HCT116 (cell line): ENCODE data around the gene SELENOS. TPM values are rescaled to one million over a fixed set of nuclear protein-coding genes. Genes with fewer than 3 reads are reported as not detected.

ENCODE experiments used
- ATAC-seq: fragments of 200-7000 bp; cut with Tn5 transposase; 2 replicates; pipeline ENCODE4 v1.9.1; 2020; ENCODE audit warnings: mild to moderate bottlenecking, moderate library complexity
- BruUV-seq: library from RNA; stranded (reverse); fragments of 400-500 nt; replicated peaks from 2 replicates; lab custom pipeline; 2021; lab: Mats Ljungman, UMichigan
- CTCF ChIA-PET: fragments of 300-600 bp; sonication (Branson Sonifier 250); formaldehyde crosslinking; loops from one replicate; lab custom pipeline; 2021; ENCODE audit warnings: antibody characterized with exemption; lab: Charles Lee
- POLR2A ChIA-PET: fragments of 300-600, 350-600 bp; sonication (Branson Sonifier 250); formaldehyde crosslinking; loops from one replicate; lab custom pipeline; 2021; ENCODE audit warnings: antibody characterized with exemption; lab: Charles Lee
- RAD21 ChIA-PET, 2 experiments: fragments of 300-600 bp; sonication (Branson Sonifier 250); formaldehyde crosslinking; loops; one replicate each; lab custom pipeline; 2023; ENCODE audit warnings: low total read pairs in 2 of 2; ENCODE audit not compliant: uncharacterized antibody in 2 of 2, unreplicated experiment in 2 of 2, low non-redundant PET in 1 of 2; lab: Charles Lee
- DNase-seq: peaks from one replicate; pipeline ENCODE4 v3.0.0-alpha.2; 2010; ENCODE audit warnings: low read depth, low spot score
- H2AFZ ChIP-seq: fragments of 200-600 bp; shearing (Covaris generic), sonication (generic); 2 replicates; pipeline ENCODE4 v1.6.1; 2017; ENCODE audit warnings: low read depth, mixed run types, mixed read lengths, antibody characterized with exemption, low read length; ENCODE audit not compliant: poor library complexity, severe bottlenecking
- H3K27ac ChIP-seq: 2 replicates; pipeline ENCODE4 v1.5.1; 2012; ENCODE audit warnings: low read depth, low read length
- H3K27me3 ChIP-seq: fragments of 200-600 bp; sonication (generic); 2 replicates; pipeline ENCODE4 v1.6.1; 2016; ENCODE audit warnings: mixed run types, low read length, mixed read lengths; ENCODE audit not compliant: insufficient read depth
- H3K36me3 ChIP-seq, 2 experiments: fragments of 200-500 bp in 1 of 2; fragments of 200-600 bp in 1 of 2; sonication (Bioruptor generic) in 1 of 2; sonication (generic) in 1 of 2; 2 replicates each; pipeline versions ENCODE4 v1.5.1 to v1.6.1; 2014 to 2016; ENCODE audit warnings: low read length in 2 of 2, inconsistent platforms in 1 of 2, mixed read lengths in 1 of 2, mixed run types in 1 of 2; ENCODE audit not compliant: insufficient read depth in 2 of 2, control insufficient read depth in 1 of 2
- H3K4me1 ChIP-seq, 2 experiments: fragments of 200-600 bp in 1 of 2; sonication (generic) in 1 of 2; 2 replicates each; pipeline versions ENCODE4 v1.5.1 to v1.6.1; 2012 to 2017; ENCODE audit warnings: low read length in 2 of 2, inconsistent platforms in 1 of 2, mild to moderate bottlenecking in 1 of 2, mixed read lengths in 1 of 2, mixed run types in 1 of 2, moderate library complexity in 1 of 2; ENCODE audit not compliant: insufficient read depth in 2 of 2, control insufficient read depth in 1 of 2
- H3K4me2 ChIP-seq: fragments of 200-600 bp; sonication (generic); 2 replicates; pipeline ENCODE4 v1.6.1; 2017; ENCODE audit warnings: mixed run types, low read length, mixed read lengths
- H3K4me3 ChIP-seq, 2 experiments: fragments of 200-600 bp in 1 of 2; sonication (generic) in 1 of 2; replicated peaks in 1 of 2; 2 replicates each; pipeline ENCODE4 v1.5.1; 2011 to 2016; ENCODE audit warnings: low read length in 2 of 2, control low read depth in 1 of 2, low read depth in 1 of 2, mild to moderate bottlenecking in 1 of 2, mixed read lengths in 1 of 2, mixed run types in 1 of 2
- H3K79me2 ChIP-seq: fragments of 200-600 bp; sonication (generic); 2 replicates; pipeline ENCODE4 v1.6.1; 2017; ENCODE audit warnings: mild to moderate bottlenecking, mixed run types, low read length, moderate library complexity, mixed read lengths; ENCODE audit not compliant: insufficient read depth
- H3K9ac ChIP-seq: fragments of 200-600 bp; sonication (generic); 2 replicates; pipeline ENCODE4 v1.6.1; 2016; ENCODE audit warnings: low read length, mixed read lengths
- H3K9me2 ChIP-seq: fragments of 200-600 bp; sonication (generic), shearing (Covaris generic); 2 replicates; pipeline ENCODE4 v1.6.1; 2017; ENCODE audit warnings: mixed run types, mild to moderate bottlenecking, moderate library complexity; ENCODE audit not compliant: insufficient read depth
- H3K9me3 ChIP-seq, 2 experiments: fragments of 200-500 bp in 1 of 2; fragments of 200-600 bp in 1 of 2; sonication (Bioruptor generic) in 1 of 2; sonication (generic) in 1 of 2; 2 replicates each; pipeline ENCODE4 v1.6.1; 2014 to 2017; ENCODE audit warnings: low read length in 2 of 2, mixed read lengths in 2 of 2, inconsistent platforms in 1 of 2, low read depth in 1 of 2, mild to moderate bottlenecking in 1 of 2, mixed run types in 1 of 2, moderate library complexity in 1 of 2; ENCODE audit not compliant: control insufficient read depth in 1 of 2, insufficient read depth in 1 of 2
- H4K20me1 ChIP-seq: fragments of 200-600 bp; sonication (generic), shearing (Covaris generic); 2 replicates; pipeline ENCODE4 v1.6.1; 2017; ENCODE audit warnings: mixed run types, mild to moderate bottlenecking, moderate library complexity; ENCODE audit not compliant: insufficient read depth
- CBX3 ChIP-seq: IDR thresholded peaks from 2 replicates; pipeline ENCODE4 v1.6.1; 2012; ENCODE audit warnings: low read depth
- ELF1 ChIP-seq: IDR thresholded peaks from 2 replicates; pipeline ENCODE4 v1.6.1; 2012; ENCODE audit warnings: low read depth, borderline replicate concordance
- EZH2 ChIP-seq: fragments of 200-600 bp; sonication (generic); IDR thresholded peaks from 2 replicates; pipeline ENCODE4 v1.6.1; 2017; ENCODE audit warnings: antibody characterized with exemption, mixed run types
- EZH2phosphoT487 ChIP-seq: fragments of 200-600 bp; IDR thresholded peaks from 2 replicates; pipeline ENCODE4 v1.6.1; 2018; ENCODE audit warnings: antibody characterized with exemption, borderline replicate concordance
- JUND ChIP-seq: IDR thresholded peaks from 2 replicates; pipeline ENCODE4 v1.6.1; 2012
- POLR2A ChIP-seq: IDR thresholded peaks from 2 replicates; pipeline ENCODE4 v1.7.0; 2011; ENCODE audit warnings: borderline replicate concordance; ENCODE audit not compliant: insufficient read depth, insufficient read length; ENCODE audit errors: extremely low read depth
- POLR2AphosphoS5 ChIP-seq: IDR thresholded peaks from 2 replicates; pipeline ENCODE4 v1.6.1; 2011; ENCODE audit warnings: mild to moderate bottlenecking, low read depth, low read length, moderate library complexity
- RAD21 ChIP-seq: IDR thresholded peaks from 2 replicates; pipeline ENCODE4 v1.6.1; 2012; ENCODE audit warnings: low read depth, mild to moderate bottlenecking
- SIN3A ChIP-seq: IDR thresholded peaks from 2 replicates; pipeline ENCODE4 v1.6.1; 2012; ENCODE audit warnings: low read depth
- SP1 ChIP-seq: IDR thresholded peaks from 2 replicates; pipeline ENCODE4 v1.6.1; 2012; ENCODE audit warnings: low read depth
- SRF ChIP-seq: IDR thresholded peaks from 2 replicates; pipeline ENCODE4 v1.6.1; 2012; ENCODE audit warnings: low read depth
- TCF7L2 ChIP-seq: IDR thresholded peaks from 2 replicates; pipeline ENCODE4 v1.7.0; 2011; ENCODE audit warnings: borderline replicate concordance, inconsistent platforms; ENCODE audit not compliant: insufficient read depth, insufficient read length; ENCODE audit errors: extremely low read depth
- YY1 ChIP-seq: IDR thresholded peaks from 2 replicates; pipeline ENCODE4 v1.6.1; 2011; ENCODE audit warnings: low read length, low read depth, moderate library complexity, mild to moderate bottlenecking; ENCODE audit not compliant: insufficient replicate concordance; ENCODE audit errors: extremely low read depth
- ZFX ChIP-seq: fragments of 450-650 bp; IDR thresholded peaks from 2 replicates; pipeline ENCODE4 v1.6.1; 2017
- ZNF274 ChIP-seq: fragments of 200-500 bp; sonication (Bioruptor generic); IDR thresholded peaks from 2 replicates; pipeline ENCODE4 v1.6.1; 2014; ENCODE audit warnings: mild to moderate bottlenecking, low read depth, low read length, inconsistent platforms
- intact Hi-C: fragments of 100-400 bp; cut with micrococcal nuclease; formaldehyde crosslinking; loops from 2 replicates; pipeline ENCODE4 v1.10.0; 2022
- total RNA-seq: library from RNA; stranded (reverse); gene quantifications from one replicate; pipeline ENCODE4 v1.2.1, GENCODE V29; 2021; ENCODE audit not compliant: unreplicated experiment
- TF ChIP-seq, protein P1 (sequence below): IDR thresholded peaks from 2 replicates; pipeline ENCODE4 v1.6.1; 2012

Gene SELENOS
- total RNA-seq, 1 experiment from 2014 or later: 45.6 TPM

DNA sequence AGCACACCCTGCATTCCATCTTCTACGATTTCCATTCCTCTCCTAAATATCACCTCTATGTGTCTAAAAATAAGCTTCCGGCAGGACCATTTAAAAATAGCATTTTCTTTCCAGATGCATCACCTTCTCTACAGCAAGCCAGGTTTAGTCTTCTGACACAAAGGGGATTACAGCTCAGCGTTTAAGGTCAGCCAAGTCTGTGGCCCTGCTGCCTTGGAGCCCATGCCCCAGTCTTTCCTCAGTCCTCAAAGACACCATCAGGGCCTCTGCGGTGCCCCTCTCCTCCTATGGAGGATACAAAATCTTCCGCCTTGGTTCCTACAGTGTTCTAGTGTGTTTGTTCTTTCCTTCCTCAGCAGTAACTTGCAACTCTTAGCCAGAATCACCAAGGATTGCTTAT is 3.8 kb downstream of the SELENOS start:
- no peak overlapping the region for H3K4me3 ChIP-seq
- no peak overlapping the region for H3K9ac ChIP-seq
- no peak for TF ChIP-seq ELF1
- TF ChIP-seq SRF: no peak
- no peak for TF ChIP-seq SP1
- TF ChIP-seq YY1: no peak
- no peak for TF ChIP-seq RAD21
- TF ChIP-seq SIN3A: no peak
- TF ChIP-seq ZNF274: no peak
- no peak for TF ChIP-seq ZFX
- no peak for TF ChIP-seq POLR2A
- no peak for TF ChIP-seq POLR2AphosphoS5
- TF ChIP-seq CBX3: no peak
- no peak for TF ChIP-seq TCF7L2
- TF ChIP-seq, protein P1, sequence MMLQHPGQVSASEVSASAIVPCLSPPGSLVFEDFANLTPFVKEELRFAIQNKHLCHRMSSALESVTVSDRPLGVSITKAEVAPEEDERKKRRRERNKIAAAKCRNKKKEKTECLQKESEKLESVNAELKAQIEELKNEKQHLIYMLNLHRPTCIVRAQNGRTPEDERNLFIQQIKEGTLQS: no peak
- TF ChIP-seq EZH2: no peak
- no peak for TF ChIP-seq EZH2phosphoT487
- DNase-seq (no peak), ATAC-seq (no peak)
- intact Hi-C loops: no loop called here
- no peaks in the 10 kb centered on the region for H4K20me1 ChIP-seq
- H3K27ac ChIP-seq: no peak overlapping the region
- ChIA-PET POLR2A (no interaction called here), RAD21 (no interaction called here), CTCF (no interaction called here)
- peaks cover 32% of the 10 kb centered on the region for H3K79me2 ChIP-seq
- no peaks in the 10 kb centered on the region for H3K27me3 ChIP-seq
- no TSS peak for BruUV-seq
- H3K9me2 ChIP-seq: no peaks in the 10 kb centered on the region
- peaks cover 37 to 55% of the 10 kb centered on the region in 2 experiments for H3K36me3 ChIP-seq
- H3K4me1 ChIP-seq: peaks cover 2 to 12% of the 10 kb centered on the region in 2 experiments; a peak in 3 of 4 replicates
- no peak overlapping the region for H2AFZ ChIP-seq
- no peak overlapping the region for H3K4me2 ChIP-seq
- no peaks in the 10 kb centered on the region for H3K9me3 ChIP-seq

DNA sequence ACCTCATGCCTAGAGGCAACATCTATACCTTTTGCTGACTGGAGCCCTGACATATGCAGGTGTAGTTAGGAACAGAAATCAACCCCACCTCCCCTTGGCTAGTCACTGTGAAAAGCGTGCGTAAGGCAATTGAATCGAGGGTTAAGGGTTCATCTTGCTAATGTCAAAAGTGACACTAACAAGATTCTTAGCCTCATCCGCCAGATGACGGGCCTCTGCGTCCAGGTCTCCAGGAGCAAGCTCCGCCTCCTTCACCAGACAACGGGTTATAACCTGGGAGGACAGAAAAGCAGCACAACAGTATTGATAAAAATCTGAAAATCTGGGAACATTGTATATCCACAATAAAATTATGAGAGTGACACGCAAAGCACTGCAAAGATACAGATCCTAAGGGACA is 4.7 kb downstream of the SELENOS start:
- TF ChIP-seq EZH2phosphoT487 (no peak), ZFX (no peak), SRF (no peak), JUND (no peak)
- TF ChIP-seq, protein P1: no peak
- ATAC-seq: no peak
- Histone ChIP-seq H3K27me3 (no peaks in the 10 kb centered on the region), H3K4me2 (no peak overlapping the region), H3K4me1 (peaks cover 2 to 6% of the 10 kb centered on the region in 2 experiments; a peak in 3 of 4 replicates), H3K9me3 (no peaks in the 10 kb centered on the region), H3K79me2 (peaks cover 32% of the 10 kb centered on the region), H3K36me3 (peaks cover 37 to 55% of the 10 kb centered on the region in 2 experiments), H3K4me3 (no peak overlapping the region), H2AFZ (no peak overlapping the region), H3K9ac (no peak overlapping the region), H4K20me1 (no peaks in the 10 kb centered on the region), H3K9me2 (no peaks in the 10 kb centered on the region), H3K27ac (no peak overlapping the region)
- POLR2A ChIA-PET: no interaction called here
- CTCF ChIA-PET: interaction anchor here (0.7 kb wide), 1 partner anchor 16 kb away, joined by 3 read pairs; no protein-coding TSS in a partner anchor
- no peak for DNase-seq
- RAD21 ChIA-PET: no interaction called here
- BruUV-seq: no TSS peak
- intact Hi-C loops: no loop called here
